Stimulated activated CD8-positive, alpha-beta memory T cell treated with anti-CD3 and anti-CD28 coated beads, Interleukin-7, amount 100 ng/mL, for 4 hours (primary cell): ENCODE data around the gene PPOX.

Source experiments
- DNase-seq, 2 donors: peaks; one replicate each; pipeline ENCODE4 v3.0.0-alpha.2; 2020; ENCODE audit warnings: low read depth in 2 of 2

Gene PPOX

DNA sequence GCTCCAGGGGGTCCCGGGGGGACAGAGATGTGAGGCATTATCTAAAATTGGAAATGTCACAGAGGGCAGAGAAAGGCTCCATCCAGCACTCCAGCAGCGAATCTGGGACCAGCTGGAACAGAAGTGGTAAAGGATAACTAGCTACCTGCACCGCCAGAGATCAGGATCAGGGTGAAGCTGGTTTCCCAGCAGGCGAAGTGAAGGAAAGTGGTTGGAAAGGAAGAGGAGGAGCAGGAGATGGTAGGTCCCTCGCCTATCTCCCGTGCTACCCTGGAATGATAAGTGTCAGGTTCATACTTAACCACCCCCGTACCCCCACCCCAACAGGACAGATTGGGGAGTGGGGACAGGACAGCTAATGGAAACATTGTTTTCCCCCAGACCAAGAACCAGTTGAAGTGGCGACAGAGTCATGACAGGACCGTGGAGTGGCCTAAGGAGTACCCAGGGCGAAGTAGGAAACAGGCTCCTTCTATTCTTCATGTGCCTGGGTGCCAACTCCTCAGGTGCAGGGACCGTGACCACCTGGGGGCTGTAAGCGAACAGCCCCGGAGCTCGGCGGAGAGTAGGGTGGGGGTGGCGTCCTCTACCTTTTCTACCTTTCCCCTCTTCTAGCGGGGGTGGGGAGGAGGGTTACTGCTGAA, 10.4 kb downstream of the PPOX start:
- no peak for DNase-seq

- DNase-seq: peak; percentile 87 to 91
Observed at GRCh38 chr1:161177112-161177935, 11.1 kb downstream of the PPOX start, which contains the start of gene B4GALT3. Gene B4GALT3, minus strand, starts transcription at chr1:161177507. Its CDS starts 1,447 bp downstream, at chr1:161176060.

DNA sequence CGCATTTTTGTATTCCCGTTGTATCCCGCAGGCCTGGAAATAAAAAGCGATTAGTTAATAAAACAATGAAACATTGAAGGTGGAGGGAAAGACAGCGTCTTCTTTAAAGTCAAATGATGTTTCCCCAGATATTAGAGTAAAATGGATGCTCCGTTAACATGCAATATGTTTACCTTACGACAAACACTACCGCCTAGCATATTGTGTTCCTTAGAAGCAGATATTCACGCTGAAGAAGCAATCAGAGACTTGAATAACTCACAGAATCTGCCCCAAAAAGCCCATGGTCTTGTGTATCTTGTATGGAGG, 11.7 kb downstream of the PPOX start:
- DNase-seq: no peak

DNA sequence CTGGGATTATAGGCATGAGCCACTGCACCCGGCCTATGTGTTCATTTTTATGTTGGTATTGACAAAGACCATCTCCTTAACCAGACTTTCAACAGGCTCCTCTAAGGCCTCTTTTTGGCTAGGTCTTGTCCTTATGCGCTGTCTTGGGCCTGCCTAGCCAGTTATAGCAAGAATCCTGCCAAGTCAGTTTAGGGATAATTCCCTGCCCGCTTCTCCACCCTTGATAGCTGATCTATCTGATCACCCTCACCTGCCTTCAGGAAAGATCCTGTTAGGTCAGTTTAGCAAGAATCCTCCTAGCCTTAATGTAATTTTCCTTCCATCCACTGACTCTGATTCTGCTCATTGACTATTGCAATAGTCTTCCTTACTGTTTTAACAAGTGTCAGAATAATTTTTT, 13.5 kb downstream of the PPOX start:
- no peak for DNase-seq

GRCh38 chr1:161180639-161181038, 14.4 kb downstream of the PPOX start:
- DNase-seq: no peak

DNA sequence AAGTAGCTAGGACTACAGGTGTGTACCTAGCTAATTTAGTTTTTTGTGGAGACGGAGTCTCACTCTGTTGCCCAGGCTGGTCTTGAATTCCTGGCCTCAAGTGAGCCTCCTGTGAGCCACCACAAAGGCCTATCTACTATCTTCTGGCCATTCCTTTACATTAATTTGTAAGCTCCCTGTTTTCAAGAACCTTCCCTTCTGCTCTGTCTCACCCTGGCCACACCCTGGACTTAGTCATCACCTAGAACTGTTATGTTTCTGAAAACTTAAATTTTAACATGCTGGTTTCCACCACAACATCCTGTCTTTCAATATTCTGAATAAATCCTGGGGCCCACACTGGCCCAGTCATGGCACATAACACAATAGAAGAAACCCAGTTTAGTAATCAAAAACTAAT, 16.0 kb downstream of the PPOX start:
- peak; percentile 48 to 56 for DNase-seq

- DNase-seq: peak; percentile 55 to 64
Observed at GRCh38 chr1:161185282-161185682, 19.1 kb downstream of the PPOX start.

DNA sequence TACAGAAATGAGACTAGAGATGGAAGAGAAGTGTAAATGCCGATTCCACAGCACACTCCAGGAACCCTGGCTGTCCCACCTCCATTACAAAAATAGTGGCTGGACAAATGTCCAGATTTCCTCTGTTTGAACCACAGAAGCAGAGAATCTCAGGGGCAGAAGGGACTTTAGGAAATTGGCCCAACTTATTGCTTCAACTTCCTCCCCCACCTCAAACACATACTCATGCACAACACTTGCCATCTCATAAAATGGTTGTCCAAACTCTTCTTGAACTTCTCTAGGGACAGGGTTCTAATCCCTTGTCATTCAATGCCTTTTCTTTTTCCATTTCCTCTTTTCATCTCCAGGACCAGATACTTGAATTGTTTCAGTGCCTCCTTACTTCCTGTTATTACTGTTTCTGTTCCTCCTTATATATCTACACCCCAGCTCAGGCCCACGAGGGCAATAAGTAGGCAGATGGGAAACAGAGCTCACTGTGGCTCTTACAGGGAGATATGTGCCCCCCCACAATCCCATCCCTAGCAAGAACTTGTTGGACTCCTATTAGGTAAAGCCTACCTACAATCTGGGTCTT, 19.6 kb downstream of the PPOX start:
- DNase-seq: no peak

GRCh38 chr1:161187311-161187710, 21.1 kb downstream of the PPOX start:
- no peak for DNase-seq

GRCh38 chr1:161188381-161188780, 22.2 kb downstream of the PPOX start:
- DNase-seq: no peak

GRCh38 chr1:161189036-161189435, 22.8 kb downstream of the PPOX start:
- DNase-seq: no peak

DNA sequence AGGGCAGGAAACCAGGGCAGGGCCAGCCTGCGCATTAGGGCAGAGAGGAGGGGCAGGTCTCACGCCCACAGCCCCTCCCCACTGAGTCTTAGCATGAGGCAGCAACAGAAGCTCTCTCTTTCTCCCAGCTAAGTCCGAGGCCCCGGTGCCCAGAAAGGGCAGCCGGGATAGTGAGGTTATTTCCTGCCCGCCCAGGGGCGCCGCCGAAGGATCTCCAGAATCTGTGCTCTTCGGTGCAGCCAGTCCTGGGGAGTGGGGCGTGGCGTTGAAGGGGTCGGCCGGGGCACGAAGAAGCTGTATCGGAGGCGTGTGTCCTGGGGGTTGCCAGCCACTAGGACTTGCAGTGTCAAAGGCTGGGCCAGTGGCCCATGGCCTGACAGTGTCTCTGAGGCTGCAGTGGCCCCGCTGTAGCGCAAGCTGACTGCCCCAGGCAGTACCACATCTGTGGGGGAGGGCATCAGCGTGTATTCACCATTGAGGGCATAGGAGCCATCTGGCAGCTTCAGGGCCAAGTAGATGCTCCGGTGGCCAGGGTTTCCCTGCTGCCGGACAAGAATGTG, 24.8 kb downstream of the PPOX start:
- DNase-seq: no peak

- no peak for DNase-seq
Observed at GRCh38 chr1:161191971-161192370, 25.7 kb downstream of the PPOX start.

DNA sequence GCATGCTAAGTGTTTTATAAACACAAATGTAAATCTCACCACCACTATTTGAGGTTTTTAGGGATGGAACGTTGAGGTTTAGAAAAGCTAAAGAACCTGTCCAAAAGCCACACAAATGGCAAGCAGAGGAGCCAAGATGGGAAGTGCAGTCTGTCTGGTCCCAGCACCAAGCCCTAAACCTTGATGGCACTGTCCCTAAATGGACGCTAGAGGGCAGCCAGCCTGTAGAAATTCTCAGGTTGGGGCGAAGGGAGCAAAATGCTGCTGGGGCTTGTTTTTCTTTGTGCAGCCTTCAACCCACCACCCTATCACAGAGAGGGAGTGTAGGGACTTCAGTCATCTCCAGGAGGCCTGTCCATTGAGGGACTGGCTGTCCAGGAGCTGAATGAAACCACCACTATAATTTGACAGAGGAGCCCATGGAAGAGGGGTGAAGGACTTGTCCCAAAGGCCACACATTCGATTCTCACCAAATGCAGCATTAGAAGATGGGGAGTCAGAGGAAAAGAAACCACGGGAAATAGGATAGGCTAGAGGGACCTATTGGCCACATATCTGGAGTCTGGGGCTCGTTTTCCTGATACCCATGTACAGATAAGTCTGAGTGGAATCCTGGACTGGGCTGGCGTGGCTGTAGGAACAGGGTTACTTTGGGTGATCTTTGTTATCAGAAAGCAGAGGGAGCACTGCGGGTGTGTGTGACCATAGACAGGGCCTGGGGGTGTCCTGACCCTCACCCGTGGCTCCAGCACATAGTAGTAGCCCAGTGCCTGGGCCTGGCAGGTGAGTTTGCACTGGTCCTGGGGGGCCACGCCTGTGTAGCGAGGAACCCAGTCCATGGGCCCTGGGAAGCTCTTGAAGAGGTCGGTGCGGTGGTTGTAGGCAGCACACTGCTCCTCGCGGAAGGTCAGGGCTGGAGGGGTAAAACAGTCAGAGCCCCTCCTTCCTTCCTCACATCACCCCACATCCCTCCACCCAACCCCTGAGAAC, 26.5 kb downstream of the PPOX start:
- peak in 1 of 2 donors; percentile 42 for DNase-seq

DNA sequence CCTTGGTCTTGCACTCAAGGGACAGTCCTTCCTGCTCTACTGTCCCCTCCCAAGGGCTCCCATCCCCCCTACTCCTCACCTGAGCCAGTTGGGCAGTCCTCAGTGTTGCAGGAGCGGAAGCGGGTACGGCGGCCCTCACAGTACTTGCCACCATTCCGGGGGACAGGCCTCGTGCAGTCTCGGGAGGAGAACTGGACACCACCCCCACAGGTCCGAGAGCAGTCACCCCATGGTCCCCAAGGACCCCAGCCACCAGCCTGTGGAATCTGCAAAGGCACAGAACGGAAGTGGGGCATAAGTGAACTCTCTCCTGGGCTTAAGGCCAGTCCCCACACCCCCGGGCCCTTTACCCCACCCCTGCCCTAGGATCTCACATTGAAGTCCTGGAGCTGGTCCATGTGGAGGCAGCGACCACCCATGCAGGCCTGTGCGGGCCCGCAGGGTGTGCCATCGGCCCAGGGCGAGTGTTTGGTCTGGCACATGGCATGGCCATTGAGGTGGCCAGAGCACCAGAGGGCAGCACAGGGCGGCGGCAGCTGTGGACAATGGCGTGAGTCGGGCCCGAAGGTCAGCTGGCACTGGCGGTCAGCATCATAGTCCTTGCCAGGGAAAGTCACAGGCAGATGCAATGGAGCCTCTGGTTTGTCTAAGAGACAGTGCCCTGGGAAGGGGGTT, 27.5 kb downstream of the PPOX start:
- DNase-seq: no peak

DNA sequence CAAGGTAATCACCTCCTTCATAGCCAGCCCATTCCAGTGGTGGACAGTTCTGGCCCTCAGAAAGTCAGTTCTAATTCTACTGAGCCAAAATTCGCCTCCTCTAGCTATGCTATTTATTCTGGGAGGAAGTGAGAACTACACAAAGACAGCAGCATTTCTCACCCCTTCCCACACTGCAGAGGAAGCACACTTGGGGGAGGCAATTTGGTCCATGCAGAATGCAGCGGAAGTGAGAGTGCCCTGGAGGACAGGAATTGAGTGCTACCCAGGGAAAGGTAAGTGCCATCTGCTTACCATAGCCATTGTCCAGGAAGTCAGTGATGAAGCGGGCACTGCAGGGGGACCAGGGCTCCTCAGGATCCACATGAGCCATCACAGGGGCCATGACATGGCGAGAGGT, 28.9 kb downstream of the PPOX start:
- no peak for DNase-seq

- DNase-seq: no peak
Observed at GRCh38 chr1:161196111-161196510, 29.9 kb downstream of the PPOX start.

- DNase-seq: no peak
Observed at GRCh38 chr1:161196521-161197451, 30.6 kb downstream of the PPOX start.

GRCh38 chr1:161197560-161198193, 31.5 kb downstream of the PPOX start:
- no peak for DNase-seq
